ENCODE measurements around the gene PLOD3.

DNA sequence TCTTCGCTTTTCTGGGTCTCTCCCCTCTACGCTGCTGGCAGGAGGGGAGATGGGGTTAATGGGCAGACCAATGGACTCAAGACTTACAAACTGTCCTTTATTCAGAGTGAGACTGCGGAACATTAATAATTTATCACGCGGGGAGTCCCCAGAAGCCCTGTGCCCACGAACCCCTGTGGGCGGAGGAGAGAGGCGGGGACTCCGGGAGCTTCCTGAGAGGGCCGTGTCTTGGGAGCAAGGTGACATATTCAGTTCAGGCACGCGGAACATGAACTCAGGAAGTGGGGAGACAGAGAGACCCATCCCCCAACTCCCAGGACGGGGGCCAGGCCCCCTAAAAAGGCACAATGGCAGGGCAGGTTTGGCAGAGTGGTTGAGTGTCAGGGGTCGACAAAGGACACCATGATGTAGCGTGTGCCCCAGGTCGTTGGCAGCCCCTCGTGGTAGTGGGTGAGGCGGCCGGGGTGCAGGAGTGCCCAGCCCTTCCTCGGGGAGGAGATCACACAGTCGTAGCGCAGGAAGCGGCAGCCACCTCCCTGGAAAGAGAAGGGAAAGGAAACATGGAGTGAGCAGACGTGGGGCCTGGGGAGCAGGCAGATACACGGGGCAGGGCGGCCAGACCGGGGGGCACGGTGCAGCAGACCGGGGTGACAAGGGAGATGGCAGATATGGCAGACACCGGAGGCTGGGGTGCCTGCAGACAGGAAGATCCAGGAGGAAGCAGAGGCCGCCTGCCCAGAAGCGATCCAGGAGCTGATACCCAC is 11.3 kb downstream of the PLOD3 start:
- TF ChIP-seq POLR2A (IDR thresholded peaks at IDR 0.05) = no peak
- TF ChIP-seq, protein P1, sequence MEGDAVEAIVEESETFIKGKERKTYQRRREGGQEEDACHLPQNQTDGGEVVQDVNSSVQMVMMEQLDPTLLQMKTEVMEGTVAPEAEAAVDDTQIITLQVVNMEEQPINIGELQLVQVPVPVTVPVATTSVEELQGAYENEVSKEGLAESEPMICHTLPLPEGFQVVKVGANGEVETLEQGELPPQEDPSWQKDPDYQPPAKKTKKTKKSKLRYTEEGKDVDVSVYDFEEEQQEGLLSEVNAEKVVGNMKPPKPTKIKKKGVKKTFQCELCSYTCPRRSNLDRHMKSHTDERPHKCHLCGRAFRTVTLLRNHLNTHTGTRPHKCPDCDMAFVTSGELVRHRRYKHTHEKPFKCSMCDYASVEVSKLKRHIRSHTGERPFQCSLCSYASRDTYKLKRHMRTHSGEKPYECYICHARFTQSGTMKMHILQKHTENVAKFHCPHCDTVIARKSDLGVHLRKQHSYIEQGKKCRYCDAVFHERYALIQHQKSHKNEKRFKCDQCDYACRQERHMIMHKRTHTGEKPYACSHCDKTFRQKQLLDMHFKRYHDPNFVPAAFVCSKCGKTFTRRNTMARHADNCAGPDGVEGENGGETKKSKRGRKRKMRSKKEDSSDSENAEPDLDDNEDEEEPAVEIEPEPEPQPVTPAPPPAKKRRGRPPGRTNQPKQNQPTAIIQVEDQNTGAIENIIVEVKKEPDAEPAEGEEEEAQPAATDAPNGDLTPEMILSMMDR (IDR thresholded peaks at IDR 0.05) = no peak

All from thyroid gland (tissue), 4 donors.